Measurements from ENCODE around the gene PTH1R.

The PTH1R gene

GRCh38 chr3:46922871-46923558 lies 45.5 kb downstream of the PTH1R start:
- Histone ChIP-seq H3K4me3 (replicated peaks; ENCODE audit: insufficient read depth, low read length) (no peak overlapping the region), H3K27me3 (ENCODE audit: insufficient read depth, poor library complexity, severe bottlenecking) (no peaks in the 10 kb centered on the region), H3K27ac (replicated peaks) (no peak overlapping the region)
- TF ChIP-seq SPI1 (IDR thresholded peaks at IDR 0.05; ENCODE audit: borderline replicate concordance, low read depth) (no peak), POLR2AphosphoS5 (IDR thresholded peaks at IDR 0.05; ENCODE audit: low read depth) (no peak), GABPA (IDR thresholded peaks at IDR 0.05; ENCODE audit: low read depth) (no peak)
- TF ChIP-seq, protein P1, sequence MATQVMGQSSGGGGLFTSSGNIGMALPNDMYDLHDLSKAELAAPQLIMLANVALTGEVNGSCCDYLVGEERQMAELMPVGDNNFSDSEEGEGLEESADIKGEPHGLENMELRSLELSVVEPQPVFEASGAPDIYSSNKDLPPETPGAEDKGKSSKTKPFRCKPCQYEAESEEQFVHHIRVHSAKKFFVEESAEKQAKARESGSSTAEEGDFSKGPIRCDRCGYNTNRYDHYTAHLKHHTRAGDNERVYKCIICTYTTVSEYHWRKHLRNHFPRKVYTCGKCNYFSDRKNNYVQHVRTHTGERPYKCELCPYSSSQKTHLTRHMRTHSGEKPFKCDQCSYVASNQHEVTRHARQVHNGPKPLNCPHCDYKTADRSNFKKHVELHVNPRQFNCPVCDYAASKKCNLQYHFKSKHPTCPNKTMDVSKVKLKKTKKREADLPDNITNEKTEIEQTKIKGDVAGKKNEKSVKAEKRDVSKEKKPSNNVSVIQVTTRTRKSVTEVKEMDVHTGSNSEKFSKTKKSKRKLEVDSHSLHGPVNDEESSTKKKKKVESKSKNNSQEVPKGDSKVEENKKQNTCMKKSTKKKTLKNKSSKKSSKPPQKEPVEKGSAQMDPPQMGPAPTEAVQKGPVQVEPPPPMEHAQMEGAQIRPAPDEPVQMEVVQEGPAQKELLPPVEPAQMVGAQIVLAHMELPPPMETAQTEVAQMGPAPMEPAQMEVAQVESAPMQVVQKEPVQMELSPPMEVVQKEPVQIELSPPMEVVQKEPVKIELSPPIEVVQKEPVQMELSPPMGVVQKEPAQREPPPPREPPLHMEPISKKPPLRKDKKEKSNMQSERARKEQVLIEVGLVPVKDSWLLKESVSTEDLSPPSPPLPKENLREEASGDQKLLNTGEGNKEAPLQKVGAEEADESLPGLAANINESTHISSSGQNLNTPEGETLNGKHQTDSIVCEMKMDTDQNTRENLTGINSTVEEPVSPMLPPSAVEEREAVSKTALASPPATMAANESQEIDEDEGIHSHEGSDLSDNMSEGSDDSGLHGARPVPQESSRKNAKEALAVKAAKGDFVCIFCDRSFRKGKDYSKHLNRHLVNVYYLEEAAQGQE (IDR thresholded peaks at IDR 0.05; ENCODE audit: insufficient replicate concordance, low read depth): no peak
- TF ChIP-seq, protein P2, sequence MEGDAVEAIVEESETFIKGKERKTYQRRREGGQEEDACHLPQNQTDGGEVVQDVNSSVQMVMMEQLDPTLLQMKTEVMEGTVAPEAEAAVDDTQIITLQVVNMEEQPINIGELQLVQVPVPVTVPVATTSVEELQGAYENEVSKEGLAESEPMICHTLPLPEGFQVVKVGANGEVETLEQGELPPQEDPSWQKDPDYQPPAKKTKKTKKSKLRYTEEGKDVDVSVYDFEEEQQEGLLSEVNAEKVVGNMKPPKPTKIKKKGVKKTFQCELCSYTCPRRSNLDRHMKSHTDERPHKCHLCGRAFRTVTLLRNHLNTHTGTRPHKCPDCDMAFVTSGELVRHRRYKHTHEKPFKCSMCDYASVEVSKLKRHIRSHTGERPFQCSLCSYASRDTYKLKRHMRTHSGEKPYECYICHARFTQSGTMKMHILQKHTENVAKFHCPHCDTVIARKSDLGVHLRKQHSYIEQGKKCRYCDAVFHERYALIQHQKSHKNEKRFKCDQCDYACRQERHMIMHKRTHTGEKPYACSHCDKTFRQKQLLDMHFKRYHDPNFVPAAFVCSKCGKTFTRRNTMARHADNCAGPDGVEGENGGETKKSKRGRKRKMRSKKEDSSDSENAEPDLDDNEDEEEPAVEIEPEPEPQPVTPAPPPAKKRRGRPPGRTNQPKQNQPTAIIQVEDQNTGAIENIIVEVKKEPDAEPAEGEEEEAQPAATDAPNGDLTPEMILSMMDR (IDR thresholded peaks at IDR 0.05; ENCODE audit: insufficient read depth, low read length): no peak
- no peak for DNase-seq (ENCODE audit: low read depth in 1 of 2, low spot score in 1 of 2)

DNA sequence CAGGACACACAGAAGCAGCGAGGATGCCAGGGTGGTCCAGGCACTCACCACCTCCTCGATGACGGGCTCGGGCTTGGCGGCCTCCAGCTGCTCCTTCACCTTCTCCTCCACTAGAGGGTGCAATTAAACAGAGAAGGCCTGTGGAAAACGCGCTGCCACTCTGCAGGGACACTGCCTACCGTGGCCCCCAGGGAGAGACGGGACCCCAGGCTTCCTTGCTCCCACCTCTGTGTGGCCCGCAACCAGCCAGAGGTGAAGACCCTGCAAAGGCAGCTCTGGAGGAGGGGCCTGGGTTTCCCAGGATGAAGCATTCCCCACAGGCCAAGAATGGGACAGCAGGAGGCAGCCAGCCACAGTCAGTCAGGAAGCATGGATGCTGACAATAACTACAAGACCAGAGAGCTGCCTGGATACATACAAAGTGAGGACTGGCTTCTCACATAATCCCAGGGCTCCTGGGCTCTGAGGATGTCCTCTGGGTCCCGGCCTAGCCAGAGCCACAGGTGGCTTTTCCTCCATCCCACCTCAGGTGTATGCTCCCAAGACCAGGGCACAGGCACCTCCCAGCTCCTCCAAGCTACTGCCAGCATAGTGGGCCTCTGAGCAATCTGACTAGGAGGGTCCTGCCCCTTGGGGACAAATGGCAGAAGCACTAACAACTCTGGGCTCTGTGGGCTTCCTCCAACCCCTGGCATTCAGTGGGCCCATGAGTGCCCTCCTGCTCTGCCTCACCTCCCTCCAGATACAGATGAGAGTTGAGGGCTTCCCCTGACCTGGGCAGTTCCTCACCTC lies 46.2 kb downstream of the PTH1R start:
- Histone ChIP-seq H3K27ac (replicated peaks) (no peak overlapping the region), H3K27me3 (ENCODE audit: insufficient read depth, poor library complexity, severe bottlenecking) (no peaks in the 10 kb centered on the region), H3K4me3 (replicated peaks; ENCODE audit: insufficient read depth, low read length) (no peak overlapping the region)
- peak in 1 of 2 experiments; percentile 37 for DNase-seq (ENCODE audit: low read depth in 1 of 2, low spot score in 1 of 2)
- TF ChIP-seq, protein P2 (IDR thresholded peaks at IDR 0.05; ENCODE audit: insufficient read depth, low read length): peak; percentile 31
- no peak for TF ChIP-seq SPI1 (IDR thresholded peaks at IDR 0.05; ENCODE audit: borderline replicate concordance, low read depth)

DNA sequence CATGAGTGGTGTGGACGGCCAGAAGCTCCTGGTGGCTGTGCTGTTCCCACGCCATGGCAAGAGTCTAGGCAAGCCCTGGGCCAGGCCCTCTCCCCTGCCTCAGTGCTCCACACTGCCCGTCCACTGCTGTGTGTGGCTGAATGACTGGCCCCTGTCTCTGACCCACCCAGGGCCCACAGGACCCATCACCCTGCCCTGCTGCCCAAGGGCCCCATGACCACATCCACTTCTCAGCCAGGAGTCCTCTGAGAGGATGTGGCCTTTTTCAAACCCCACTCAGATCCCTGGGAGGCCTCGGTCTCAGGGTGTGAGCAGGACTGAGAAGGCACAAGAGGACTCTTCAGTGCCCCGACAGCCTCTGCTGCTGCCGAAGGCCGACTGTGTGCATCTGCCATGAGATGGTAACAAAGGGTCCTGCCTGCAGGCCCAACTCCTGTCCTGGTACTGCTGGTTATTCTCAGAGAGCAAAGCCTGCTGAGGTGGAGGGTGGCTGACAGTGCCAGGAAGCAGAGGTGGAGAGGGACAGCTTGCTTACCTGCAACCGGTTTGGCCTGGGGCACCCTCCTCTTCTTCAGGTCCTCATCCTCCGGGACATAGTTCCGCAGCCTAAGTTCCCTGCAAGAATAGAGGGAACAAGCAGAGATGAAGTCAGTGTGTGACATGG lies 47.5 kb downstream of the PTH1R start:
- Histone ChIP-seq H3K27me3 (ENCODE audit: insufficient read depth, poor library complexity, severe bottlenecking) (no peaks in the 10 kb centered on the region), H3K27ac (replicated peaks) (no peak overlapping the region), H3K4me3 (replicated peaks; ENCODE audit: insufficient read depth, low read length) (no peak overlapping the region)
- DNase-seq (ENCODE audit: low read depth in 1 of 2, low spot score in 1 of 2): no peak
- TF ChIP-seq SPI1 (IDR thresholded peaks at IDR 0.05; ENCODE audit: borderline replicate concordance, low read depth): no peak

DNA sequence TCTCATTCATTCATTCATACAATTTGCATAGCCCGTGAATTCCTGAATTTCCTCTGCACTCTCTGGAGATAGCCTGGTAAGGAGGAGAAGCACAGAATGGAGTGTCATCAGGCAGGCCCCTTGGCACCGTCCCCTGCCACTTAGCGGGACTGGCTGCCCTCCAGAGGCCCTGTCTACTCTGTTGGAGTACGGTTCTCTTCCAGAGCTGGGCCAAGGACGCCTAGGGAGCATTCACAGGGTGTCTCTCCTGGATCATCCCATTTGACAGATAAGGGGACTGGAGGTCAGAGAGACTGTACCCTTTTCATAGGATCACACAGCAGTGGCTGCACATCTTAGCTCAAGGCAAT lies 48.0 kb downstream of the PTH1R start:
- no peak overlapping the region for H3K4me3 ChIP-seq (replicated peaks; ENCODE audit: insufficient read depth, low read length)
- TF ChIP-seq, protein P1 (IDR thresholded peaks at IDR 0.05; ENCODE audit: insufficient replicate concordance, low read depth): no peak
- TF ChIP-seq POLR2AphosphoS5 (IDR thresholded peaks at IDR 0.05; ENCODE audit: low read depth): no peak
- TF ChIP-seq, protein P2 (IDR thresholded peaks at IDR 0.05; ENCODE audit: insufficient read depth, low read length): no peak
- TF ChIP-seq GABPA (IDR thresholded peaks at IDR 0.05; ENCODE audit: low read depth): no peak
- no peak for TF ChIP-seq SPI1 (IDR thresholded peaks at IDR 0.05; ENCODE audit: borderline replicate concordance, low read depth)
- no peak for DNase-seq (ENCODE audit: low read depth in 1 of 2, low spot score in 1 of 2)
- no peaks in the 10 kb centered on the region for H3K27me3 ChIP-seq (ENCODE audit: insufficient read depth, poor library complexity, severe bottlenecking)
- H3K27ac ChIP-seq (replicated peaks): no peak overlapping the region; the same call in 1 of the 2 replicates
